GM18861 (cell line): ENCODE results near the gene URI1.
A peak's percentile ranks its signal among the peaks of the same experiment; 100 is the strongest.
"Not testable (repeated sequence)": the region's sequence is repeated elsewhere in the genome, so short reads cannot be mapped to it uniquely, and the experiment has no call there.

ENCODE experiments used
- ATAC-seq: cut with Tn5 transposase; IDR thresholded peaks from one replicate; pipeline ENCODE4 v1.9.1; 2021; ENCODE audit not compliant: unreplicated experiment

The URI1 gene, protein sequence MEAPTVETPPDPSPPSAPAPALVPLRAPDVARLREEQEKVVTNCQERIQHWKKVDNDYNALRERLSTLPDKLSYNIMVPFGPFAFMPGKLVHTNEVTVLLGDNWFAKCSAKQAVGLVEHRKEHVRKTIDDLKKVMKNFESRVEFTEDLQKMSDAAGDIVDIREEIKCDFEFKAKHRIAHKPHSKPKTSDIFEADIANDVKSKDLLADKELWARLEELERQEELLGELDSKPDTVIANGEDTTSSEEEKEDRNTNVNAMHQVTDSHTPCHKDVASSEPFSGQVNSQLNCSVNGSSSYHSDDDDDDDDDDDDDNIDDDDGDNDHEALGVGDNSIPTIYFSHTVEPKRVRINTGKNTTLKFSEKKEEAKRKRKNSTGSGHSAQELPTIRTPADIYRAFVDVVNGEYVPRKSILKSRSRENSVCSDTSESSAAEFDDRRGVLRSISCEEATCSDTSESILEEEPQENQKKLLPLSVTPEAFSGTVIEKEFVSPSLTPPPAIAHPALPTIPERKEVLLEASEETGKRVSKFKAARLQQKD

DNA sequence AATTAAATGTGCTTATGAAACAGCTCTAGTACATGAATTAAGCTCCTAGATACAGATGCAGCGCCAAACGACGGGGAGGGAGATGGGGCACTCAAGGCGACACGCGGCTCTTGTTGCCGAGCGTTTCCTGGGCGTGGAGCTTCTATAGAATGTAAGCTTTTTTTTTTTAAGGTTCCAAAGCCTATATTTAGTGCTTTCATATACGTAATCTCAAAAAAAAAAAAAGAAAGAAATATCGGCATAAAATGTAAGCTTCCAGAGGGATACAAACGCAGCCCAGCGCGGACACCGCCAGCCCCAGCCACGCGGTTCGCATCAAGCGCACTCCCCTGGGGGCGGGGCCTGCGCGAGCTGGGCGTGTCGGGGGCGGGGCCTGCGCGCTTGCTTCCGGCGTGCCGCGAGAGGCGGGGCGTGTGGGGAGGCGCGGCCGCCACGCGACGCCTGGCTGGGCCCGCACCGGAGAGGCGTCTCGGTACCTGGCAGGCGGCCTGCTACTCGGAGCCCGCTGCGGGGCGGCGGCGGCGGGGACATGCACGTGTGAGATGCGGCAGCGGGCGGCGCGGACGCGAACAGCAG is at the start of gene URI1:
Gene URI1 (plus strand): TSS at position 412 of the 576 bp plus-strand sequence. CDS start 309 bp downstream, outside the sequence.
- peak; percentile 62 for ATAC-seq

DNA sequence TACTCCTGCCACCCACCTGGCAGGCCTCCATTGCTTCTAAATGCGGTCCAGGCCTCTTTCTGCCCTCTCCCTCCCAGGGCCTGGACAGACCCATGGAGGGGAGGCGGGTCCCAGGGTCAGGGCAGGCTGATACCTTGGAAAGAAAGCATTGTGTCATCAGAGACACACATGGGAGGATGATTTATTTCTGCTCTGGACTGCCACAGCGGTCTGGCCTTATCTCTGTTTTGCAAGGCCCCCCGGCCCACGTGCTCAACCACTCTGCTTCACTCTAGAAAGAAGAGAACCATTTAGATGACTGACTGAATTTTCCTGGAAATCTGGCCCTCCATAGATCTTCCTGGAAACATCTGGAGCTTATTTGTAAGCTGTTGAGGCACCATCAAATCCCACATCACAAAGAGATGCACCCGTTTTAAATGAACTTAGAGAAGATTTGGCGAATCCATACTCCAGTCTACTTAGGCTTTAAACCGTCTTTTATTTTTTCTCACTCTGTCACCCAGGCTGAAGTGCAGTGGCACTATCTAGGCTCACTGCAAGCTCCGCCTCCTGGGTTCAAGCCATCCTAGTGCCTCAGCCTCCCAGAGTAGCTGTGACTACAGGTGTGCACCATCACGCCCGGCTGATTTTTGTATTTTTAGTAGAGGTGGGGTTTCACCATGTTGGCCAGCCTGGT is 48.3 kb upstream of the URI1 start:
- ATAC-seq = no peak

DNA sequence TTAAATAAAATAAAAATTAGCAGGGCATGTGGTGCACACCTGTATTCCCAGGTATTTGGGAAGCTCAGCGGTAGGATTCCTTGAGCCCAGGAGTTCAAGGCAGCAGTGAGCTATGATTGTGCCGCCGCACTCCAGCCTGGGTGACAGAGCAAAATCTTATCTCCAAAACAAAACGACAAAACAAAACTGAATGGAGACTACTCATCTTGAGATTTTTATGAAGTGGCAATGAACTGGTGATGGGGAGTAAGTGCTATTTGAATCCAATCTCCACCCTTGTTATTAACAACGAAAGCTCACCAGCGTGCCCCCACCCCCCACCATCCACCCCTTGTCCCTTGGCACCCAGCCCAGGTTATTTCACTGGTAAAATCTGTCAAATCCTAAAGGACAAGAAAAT is 45.2 kb upstream of the URI1 start:
- no peak for ATAC-seq

DNA sequence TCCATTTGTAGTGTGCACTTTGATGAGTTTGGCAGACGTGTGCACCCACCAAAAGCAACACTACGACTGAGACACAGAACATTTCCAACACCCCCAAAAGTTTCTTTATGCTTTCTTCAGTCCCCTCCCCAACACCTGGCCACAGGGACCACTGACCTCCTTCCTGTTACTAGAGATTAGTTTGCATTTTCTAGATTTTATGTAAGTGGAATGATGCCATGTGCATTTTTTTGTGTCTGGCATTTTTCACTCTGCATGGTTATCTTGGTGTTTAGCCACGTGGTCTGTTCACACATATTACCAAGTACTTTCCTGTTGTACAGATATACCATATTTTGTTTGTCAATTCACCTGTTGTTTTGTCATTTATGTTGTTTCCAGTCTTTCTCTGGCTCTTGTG is 44.6 kb upstream of the URI1 start:
- no peak for ATAC-seq

DNA sequence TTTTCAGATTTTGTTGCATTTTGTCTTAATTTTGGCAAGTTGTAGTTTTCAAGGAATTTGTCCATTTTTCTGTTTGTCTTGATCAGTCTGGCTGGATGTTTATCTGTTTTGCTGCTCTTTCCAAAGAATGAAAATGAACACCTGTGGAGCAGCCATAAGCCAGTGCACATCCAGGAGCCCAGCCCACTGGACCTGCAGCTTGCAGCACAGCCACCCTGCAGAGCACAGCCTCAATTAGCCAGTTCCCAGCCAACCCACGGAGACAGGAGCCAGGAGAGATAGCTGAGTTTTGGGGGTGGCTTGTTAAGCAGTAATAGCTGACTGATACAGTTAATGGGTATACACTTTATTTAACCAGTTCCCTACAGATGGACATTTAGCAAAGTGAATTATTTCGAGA is 38.0 kb upstream of the URI1 start:
- ATAC-seq = no peak

DNA sequence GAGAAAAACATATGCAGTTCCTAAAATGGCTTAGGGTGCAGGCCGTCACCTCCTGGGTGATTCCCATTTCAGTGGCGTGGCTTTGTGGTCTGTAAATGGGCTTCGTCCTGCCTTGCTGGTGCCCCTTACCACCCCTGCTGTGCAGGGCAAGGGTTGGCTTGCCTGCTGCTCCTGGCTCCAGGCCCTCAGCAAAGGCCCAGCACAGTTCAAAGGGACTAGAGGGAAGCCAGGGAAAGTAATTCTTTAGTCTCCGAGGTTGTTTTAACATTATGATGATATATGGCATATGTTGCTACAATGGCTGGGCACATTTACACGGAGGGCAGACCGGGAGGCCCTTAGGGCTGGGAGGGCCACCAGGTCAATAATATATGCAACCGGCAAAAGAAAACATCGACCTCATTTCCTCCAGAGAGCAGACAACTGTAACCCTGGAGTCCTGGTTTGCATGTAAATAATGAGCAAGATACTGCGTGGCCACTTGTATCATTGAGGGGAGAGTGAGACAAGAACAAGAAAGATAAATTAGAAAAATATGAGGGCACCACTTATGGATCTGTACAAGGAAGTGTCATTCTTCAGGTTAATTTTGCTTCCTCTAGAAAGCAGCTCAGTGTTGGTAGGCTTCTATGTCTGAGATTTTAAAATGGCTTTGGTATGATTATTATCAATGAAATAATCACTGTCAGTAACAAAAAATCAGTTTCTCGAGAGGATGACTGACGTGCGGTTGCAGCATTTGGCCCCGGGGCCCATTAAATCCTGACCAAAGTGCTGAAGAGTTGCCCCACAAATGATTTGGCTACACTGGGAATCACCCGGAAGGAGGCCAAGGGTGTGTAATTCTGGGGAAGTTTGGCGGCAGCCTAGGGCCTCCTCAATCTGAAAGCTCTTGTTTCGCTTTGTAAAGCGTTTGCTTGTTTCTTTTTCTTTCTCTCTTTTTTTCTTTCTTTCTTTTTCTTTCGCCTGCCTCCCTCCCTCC is 32.8 kb upstream of the URI1 start:
- no peak for ATAC-seq

DNA sequence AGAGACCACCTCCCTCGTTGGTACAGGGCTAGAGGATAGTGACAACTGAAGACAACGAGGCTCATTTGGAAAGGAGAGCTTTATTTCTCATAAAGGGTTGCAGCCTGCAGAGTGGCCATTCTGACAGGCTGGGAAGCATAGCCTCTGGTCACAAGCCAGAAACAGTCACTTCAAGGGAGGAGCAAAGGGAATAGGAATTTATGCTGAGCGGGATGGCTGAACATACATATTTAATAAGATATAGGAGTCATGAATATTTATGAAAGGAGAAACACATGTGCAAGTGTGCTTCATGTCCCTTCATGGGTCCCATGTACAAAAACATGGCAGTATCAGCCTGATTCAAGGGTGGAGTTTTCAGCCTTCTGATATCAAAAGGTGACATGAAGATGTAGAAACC is 27.1 kb upstream of the URI1 start:
- no peak for ATAC-seq

DNA sequence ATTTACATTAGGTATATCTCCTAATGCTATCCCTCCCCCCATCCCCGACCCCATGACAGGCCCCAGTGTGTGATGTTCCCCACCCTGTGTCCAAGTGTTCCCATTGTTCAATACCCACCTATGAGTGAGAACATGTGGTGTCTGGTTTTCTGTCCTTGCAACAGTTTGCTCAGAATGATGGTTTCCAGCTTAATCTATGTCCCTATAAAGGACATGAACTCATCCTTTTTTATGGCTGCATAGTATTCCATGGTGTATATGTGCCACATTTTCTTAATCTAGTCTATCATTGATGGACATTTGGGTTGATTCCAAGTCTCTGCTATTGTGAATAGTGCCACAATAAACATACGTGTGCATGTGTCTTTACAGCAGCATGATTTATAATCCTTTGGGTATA is 26.2 kb upstream of the URI1 start:
- ATAC-seq = not testable (repeated sequence)

DNA sequence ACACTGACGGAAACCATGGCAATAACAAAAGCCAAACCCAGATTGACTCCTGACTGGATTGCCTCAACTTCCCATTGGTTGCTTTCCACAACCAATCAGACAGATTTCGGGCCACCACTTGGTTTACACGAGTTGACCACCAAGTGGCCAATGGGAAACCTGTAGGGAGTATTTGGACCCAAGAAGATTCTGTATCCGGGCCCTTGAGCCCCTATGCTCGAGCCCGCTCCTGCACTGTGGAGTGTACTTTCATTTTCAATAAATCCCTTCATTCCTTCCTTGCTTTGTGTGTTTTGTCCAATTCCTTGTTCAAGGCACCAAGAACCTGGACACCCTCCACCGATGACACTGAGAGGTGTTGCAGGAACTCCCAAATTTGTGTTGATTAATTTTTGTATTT is 24.1 kb upstream of the URI1 start:
- no peak for ATAC-seq

DNA sequence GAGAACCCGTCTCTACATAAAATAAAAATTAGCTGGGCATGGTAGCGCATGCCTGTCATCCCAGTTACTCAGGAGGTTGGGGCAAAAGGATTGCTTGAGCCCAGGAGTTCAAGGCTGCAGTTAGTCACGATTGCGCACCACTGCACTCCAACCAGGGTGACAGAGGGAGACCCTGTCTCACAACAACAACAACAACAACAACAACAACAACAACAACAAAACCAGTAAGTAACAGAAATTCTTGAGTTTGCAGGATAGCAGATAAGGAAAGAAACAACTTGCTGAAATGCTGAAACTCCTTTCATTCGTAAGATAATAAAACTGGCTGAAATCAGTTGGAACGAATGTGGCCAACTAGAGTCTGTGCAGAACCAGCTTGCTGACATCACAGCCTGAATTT is 23.1 kb upstream of the URI1 start:
- ATAC-seq = no peak

DNA sequence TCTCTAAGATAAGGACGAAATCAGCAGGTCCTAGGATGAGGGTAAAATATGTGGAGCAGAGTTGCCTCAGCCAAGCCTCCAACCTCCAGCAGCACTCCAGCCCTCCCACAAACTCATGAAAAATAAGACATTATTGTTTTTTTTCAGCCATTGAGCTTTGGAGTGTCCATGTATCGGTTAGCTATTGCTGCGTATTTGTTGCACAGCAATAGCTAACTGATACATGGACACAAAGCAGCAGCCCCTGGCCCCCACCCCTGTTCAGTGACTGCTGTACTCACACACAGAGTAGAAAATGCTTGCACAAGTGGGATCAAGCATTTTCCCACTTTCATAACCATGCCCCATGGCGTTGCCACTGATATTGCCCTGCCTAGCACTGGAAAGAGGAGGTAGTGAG is 19.1 kb upstream of the URI1 start:
- ATAC-seq = no peak

DNA sequence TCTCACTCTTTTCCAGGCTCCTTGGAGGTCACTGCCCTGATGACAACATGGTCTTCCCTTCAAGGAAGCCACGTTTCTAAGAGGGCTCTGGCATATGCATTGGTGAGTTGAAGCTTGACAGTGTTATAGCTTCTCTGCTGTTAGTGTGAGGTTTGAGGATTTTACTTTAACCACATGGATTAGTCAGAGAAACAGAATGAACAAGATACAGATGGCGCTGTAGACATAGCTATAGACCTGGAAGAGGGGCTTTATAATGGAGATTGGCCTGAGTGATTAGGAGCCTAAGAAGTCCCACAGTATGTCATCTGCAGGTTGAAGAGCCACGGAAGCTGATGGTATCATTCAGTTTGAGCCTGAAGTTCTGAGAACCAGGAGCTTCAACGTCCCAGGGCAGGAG is 18.4 kb upstream of the URI1 start:
- no peak for ATAC-seq

DNA sequence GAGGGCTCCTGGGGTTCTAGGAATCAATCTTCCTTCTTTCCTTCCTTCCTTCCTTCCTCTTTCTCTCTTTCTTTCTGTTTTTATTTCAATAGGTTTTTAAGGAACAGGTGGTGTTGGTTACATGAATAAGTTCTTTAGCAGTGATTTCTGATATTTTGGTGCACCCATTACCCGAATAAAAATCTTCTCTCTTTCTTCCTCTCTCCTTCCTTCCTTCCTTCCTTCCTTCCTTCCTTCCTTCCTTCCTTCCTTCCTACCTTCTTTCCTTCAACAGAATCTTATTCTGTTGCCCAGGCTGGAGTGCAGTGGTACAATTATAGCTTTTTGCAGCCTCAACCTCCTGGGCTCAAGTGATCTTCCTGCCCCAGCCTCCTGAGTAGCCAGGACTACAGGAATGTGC is 16.0 kb upstream of the URI1 start:
- ATAC-seq = no peak

DNA sequence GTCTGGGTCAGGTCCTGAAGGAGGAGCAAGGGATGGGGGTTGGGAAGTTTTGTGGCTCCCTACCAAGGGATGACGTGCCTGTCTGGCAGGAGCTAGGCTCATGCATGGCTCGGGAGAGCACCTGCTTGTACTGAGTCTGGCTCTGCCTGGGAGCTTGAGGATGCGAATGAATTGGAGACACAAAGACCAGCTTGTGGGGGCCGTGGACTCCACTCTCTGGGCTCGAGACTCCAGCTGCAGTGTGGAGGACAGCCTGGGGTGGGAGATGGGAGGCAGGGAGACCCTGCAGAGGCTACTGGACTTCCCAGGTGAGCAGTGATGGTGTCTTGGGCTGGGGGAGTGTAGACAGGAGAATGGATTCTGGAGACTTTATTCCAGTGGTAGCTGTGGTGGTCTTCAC is 15.2 kb upstream of the URI1 start:
- no peak for ATAC-seq

DNA sequence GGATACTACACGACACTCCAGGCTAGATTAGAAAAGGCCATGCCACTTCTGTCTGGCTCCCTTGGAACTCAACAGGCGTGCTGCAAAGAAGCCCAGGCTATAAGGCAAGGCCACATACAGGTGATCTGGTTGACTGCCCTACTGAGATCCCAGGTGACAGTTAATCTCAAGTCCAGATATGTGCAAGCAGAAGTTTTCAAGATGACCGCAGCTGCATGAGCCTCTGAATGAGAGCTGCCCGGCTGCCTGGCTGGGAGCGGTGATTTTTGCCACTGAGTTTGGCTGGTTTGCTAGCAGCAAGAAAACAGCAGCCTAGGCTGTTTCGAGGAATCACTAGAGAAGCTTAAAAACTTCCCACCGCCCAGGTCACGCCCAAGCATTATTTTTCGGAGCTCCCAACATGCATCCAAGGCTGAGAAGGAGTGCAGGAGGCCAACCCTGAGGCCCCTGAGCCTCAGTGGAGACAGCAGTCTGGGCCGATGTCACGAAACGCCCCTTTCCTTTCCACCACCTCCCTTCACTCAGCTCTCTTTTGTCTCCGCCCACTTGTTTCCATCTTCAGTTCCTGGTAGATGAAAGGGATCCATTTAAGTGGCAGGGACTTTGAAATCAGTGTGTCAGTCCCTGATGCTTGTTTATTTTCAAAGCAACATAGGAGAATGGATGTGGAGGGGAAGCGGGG is 14.0 kb upstream of the URI1 start:
- ATAC-seq = no peak

DNA sequence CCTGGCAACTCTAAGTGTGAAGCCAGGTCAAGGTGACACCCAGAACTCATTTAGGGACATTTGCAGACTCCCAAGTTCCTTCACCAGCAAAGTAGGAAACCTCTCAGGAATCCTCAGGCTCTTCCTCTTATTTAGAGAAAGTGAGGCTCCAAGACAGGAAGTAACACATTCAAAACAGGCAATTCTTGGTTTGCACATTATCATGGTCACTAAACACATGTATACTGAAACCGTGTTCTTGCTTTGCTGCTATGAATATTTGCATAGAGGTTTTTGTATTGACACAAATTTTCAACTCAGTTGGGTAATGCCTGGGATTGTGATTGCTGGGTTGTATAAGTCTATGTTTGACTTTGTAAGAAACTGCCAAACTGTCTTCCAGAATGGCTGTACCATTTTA is 13.2 kb upstream of the URI1 start:
- ATAC-seq = peak; percentile 89

DNA sequence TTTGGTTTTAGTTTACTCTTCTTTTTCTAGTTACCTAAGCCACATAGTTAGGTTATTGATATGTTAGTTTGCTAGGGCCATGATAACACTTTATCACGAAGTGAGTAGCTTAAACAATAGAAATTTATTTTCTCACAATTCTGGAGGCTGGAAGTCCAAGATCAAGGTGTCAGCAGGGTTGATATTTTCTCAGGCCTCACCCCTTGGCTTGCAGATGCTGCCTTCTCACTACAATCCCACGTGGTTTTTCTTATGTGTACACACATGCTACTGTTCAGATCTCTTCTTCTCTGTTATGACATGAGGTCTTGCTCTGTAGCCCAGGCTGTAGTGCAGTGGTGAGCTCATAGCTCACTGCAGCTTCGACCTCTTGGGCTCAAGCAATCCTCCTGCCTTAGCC is 7.8 kb upstream of the URI1 start:
- ATAC-seq = no peak

DNA sequence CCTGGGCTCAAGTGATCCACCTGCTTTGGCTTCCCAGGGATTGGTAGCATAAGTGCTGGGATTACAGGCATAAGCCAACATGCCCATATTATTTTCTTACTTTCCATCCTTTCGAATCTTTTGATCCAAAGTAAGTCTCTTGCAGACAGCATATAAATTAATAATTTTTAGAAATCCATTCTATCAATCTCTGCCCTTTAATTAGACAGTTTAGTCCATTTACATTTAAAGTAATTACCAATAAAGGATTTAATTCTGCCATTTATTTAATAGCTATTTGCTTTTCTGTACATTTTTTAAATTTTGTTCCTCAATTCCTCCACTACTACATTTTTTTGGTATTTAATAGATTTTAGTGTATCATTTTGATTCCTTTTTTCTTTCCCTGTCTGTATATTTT is 7.3 kb upstream of the URI1 start:
- ATAC-seq = no peak

DNA sequence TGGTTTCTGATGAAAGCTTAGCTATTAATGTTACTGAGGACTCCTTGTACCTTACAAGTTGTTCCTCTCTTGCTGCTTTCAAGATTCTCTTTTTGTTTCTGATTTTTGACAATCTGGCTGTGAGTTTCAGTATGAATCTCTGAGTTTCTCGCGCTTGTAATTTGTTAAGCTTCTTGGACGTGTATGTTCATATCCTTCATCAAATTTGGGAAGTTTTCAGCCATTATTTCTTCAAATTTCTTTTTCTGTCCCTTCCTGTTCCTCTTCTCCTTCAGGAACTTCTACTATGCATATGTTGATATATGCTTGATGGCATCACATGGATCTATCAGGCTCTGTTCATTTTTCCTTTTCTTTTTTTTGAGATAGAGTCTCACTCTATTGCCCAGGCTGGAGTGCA is 5.6 kb upstream of the URI1 start:
- ATAC-seq = no peak

DNA sequence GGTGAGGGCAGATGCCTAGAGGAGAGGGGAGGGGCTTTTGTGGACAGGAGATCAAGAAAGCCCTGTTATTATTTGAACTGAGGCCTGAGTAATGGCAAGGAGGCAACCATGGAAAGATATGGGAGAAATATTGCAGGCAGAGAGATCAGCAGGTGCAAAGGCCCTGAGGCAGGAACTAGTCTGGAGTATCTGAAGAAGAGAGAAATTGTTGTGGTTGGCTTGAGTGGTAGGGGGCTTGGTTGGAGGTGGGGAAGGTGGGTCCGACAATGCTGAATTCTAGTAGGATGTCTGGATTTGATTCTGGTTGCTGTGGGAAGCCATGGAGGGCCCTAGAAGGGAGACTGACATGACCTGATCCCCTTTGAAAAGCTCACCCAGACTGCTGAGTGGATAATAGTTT is 2.4 kb upstream of the URI1 start:
- no peak for ATAC-seq
